GM18505 (cell line): Measurements from ENCODE around the gene FAM240A.

Experiments used
- ATAC-seq: cut with Tn5 transposase; IDR thresholded peaks from one replicate; pipeline ENCODE4 v1.9.1; 2021; ENCODE audit not compliant: unreplicated experiment
- POLR2A ChIP-seq: IDR thresholded peaks from 4 replicates; pipeline ENCODE4 v1.6.1; 2011; ENCODE audit warnings: borderline replicate concordance; ENCODE audit not compliant: insufficient read depth, insufficient read length; ENCODE audit errors: extremely low read depth

The FAM240A gene

DNA sequence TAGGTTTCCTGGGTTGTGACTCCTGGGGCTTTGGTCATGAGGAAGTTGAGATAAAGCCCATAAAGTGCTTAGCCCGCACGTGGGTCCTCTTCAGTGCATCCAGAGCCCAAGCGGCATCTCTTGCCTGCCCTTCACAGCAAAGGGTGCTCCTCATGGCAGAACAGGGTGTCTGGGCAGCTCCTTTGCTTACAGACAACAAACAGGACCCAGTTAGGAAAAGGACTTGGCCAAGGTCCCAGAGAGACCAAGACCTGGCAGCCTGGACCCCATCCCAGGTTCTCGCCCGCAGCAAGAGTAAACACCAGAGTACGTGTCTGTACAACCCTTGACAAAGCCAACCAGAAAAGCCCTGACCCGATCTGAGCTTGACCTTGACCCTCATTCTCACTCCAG is 54.1 kb downstream of the FAM240A start:
- ATAC-seq: no peak
- TF ChIP-seq POLR2A: no peak

GRCh38 chr3:46667061-46667621 is 54.8 kb downstream of the FAM240A start:
- no peak for ATAC-seq
- no peak for TF ChIP-seq POLR2A

GRCh38 chr3:46667657-46668056 is 55.3 kb downstream of the FAM240A start:
- no peak for ATAC-seq
- no peak for TF ChIP-seq POLR2A

- no peak for ATAC-seq
- no peak for TF ChIP-seq POLR2A
Observed at GRCh38 chr3:46668116-46668515, 55.8 kb downstream of the FAM240A start.

DNA sequence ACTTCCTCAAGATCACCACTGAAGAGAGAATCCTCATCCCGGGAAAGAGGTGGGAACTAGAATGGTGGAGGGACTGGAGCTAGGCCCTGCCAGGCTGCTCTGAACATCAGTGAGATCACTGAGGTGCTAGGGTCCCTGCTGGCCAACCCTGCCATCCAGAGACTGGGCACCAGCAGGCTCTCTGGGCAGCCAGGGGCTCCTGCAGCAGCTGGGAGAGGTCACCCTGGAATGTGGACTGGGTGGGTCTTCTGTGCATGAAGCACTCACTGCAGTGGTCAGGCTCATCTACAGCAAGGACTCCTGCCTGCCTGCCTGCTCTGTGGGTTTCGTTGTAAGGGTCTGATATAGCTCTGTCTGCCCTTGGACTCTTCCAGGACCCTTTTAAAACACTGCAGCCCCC is 56.3 kb downstream of the FAM240A start:
- no peak for TF ChIP-seq POLR2A
- no peak for ATAC-seq

DNA sequence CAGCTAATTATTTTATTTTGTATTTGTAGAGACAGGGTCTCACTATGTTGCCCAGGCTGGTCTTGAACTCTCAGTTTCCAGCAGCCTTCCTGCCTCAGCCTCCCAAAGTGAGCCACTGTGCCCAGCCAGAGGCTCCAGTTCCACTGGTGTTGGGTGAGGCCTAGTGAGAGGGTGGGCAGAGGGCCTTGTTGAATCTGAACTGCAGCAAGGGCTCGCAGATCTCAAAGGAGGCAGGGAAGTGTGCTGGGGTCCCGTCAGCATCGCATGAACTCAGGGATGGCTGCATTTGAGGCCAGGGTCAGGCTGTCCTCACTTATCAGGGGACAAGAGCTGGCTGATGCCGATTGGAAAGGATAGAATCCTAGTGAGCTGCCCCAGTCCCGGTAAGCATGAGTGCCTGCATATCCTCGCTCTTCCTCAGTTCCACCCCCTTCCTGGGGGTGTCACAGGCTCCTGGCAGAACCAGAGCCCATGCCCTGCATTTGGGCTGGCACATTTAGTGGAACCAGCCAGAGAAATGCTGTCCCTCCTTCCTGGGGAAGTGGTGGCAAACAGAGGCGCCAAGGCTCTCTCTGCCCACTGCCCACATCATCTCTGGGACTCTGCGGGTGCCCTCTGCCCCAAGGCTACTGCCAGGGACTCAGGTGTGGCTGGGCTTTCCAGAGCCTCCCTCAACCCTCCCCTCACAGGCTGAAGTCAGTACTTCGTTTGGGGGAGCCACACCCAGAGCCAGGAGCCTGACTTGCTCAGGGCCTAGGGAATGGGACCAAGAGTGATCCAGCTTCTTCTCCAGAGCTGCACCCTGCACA is 57.1 kb downstream of the FAM240A start:
- ATAC-seq: no peak
- no peak for TF ChIP-seq POLR2A

- TF ChIP-seq POLR2A: no peak
Observed at GRCh38 chr3:46670000-46670890, 57.9 kb downstream of the FAM240A start.

DNA sequence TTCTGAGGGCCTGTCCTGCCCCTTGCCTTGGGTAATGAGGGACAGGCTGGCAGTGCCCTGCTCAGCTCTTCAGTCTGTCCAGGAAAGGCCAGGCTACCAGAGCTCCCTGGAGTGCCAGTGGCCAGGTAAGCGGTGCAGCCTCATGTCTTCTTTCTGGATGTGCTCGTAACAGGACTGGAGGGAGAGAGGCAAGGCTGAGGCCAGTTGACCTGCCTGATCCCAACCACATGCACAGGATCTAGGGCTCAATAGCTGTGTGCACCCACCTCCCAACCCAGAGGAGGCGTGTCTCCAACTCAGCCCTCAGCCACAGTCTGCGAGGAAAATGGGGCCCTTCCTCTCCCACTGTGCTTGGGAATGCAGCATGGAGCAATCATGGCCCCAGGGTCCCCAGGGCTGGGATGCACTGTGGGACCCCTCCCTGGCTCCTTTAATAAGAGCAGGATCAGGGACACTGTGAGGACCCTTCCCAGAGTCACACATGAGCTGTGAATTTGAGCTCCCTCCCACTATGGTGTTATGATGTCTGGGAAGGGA is 58.6 kb downstream of the FAM240A start:
- no peak for ATAC-seq
- TF ChIP-seq POLR2A: no peak

More at GRCh38 chr3:46670000-46670890, 57.9 kb downstream of the FAM240A start:
- ATAC-seq: no peak

- no peak for ATAC-seq
- TF ChIP-seq POLR2A: no peak
Observed at GRCh38 chr3:46671541-46672348, 59.4 kb downstream of the FAM240A start.

GRCh38 chr3:46672349-46672695 is 60.0 kb downstream of the FAM240A start:
- no peak for ATAC-seq
- no peak for TF ChIP-seq POLR2A

- no peak for TF ChIP-seq POLR2A
- no peak for ATAC-seq
Observed at GRCh38 chr3:46673151-46674030, 61.1 kb downstream of the FAM240A start.
